Right atrium auricular region (tissue), 2 donors: ENCODE data around the gene CLCF1. TPM values are rescaled to one million over a fixed set of nuclear protein-coding genes. Genes with fewer than 3 reads are reported as not detected.

Experiments used
- DNase-seq: peaks from one replicate; pipeline ENCODE4 v3.0.0-alpha.2; 2019; ENCODE audit warnings: low spot score
- H3K27ac ChIP-seq, 2 donors: fragments of 200-600 bp; sonication (generic); 1 replicate in 1 of 2; 2 replicates in 1 of 2; pipeline ENCODE4 v1.5.1; 2016 to 2019
- H3K27me3 ChIP-seq, 2 donors: fragments of 200-600 bp; sonication (generic); one replicate each; pipeline versions ENCODE4 v1.5.1 to v1.6.0; 2017 to 2019
- H3K36me3 ChIP-seq: fragments of 200-600 bp; sonication (generic); one replicate; pipeline ENCODE4 v1.5.1; 2016
- H3K4me1 ChIP-seq, 2 donors: fragments of 200-600 bp; sonication (generic); one replicate each; pipeline versions ENCODE4 v1.5.1 to v1.6.0; 2017 to 2019
- H3K4me3 ChIP-seq, 2 donors: fragments of 200-600 bp; sonication (generic); 1 replicate in 1 of 2; 2 replicates in 1 of 2; pipeline ENCODE4 v1.5.1; 2017 to 2019; ENCODE audit warnings: mild to moderate bottlenecking in 1 of 2, moderate library complexity in 1 of 2
- H3K9me3 ChIP-seq, 2 donors: fragments of 200-600 bp; sonication (generic); one replicate each; pipeline ENCODE4 v1.5.1; 2019
- CTCF ChIP-seq, 2 donors: fragments of 200-600 bp; sonication (generic); IDR thresholded peaks; one replicate each; pipeline ENCODE4 v1.5.1; 2019; ENCODE audit warnings: antibody characterized with exemption in 2 of 2
- total RNA-seq, 2 donors: library from RNA; depleted of rRNA; stranded (reverse); fragments of >200 nt; gene quantifications; one replicate each; pipeline ENCODE4 v1.1.0, GENCODE V29; 2016

CLCF1 gene
- total RNA-seq, 2 donors from 2014 or later: 2.7 to 18.0 TPM

DNA sequence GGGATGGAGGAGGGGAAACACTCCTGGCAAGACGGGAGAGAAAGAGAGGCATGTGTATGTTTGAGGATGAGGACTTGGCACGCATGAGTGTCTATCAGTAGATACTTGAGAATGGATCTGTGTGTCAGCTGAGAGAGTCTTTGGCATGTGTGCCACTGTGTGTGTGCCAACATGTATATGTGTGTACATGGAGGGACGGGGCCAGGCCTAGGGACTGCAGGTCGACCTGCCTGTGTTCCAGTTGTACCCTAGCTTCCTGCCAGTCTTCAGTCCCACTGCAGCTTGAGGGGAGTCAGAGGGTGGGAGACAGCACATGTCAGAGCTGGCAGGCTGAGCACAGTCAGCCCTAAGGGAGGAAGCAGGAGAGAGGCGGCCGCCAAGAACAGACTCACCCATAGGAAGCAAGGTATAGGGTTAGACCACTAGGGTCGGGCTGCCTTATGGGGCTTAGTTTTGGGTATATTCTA is 5.6 kb downstream of the CLCF1 start:
- Histone ChIP-seq H3K27ac (peak overlapping the region; percentile 57 to 79), H3K27me3 (no peaks in the 10 kb centered on the region), H3K4me1 (peaks cover 0 to 61% of the 10 kb centered on the region in 2 donors), H3K4me3 (no peak overlapping the region), H3K36me3 (peaks cover 9% of the 10 kb centered on the region), H3K9me3 (no peaks in the 10 kb centered on the region)
- DNase-seq: no peak
- no peak for TF ChIP-seq CTCF (IDR thresholded peaks at IDR 0.05)

GRCh38 chr11:67366961-67367760 is 6.2 kb downstream of the CLCF1 start:
- Histone ChIP-seq H3K4me3 (no peak overlapping the region), H3K9me3 (no peaks in the 10 kb centered on the region), H3K27me3 (no peaks in the 10 kb centered on the region), H3K4me1 (peaks cover 0 to 59% of the 10 kb centered on the region in 2 donors), H3K27ac (peak overlapping the region; percentile 57 to 79), H3K36me3 (peaks cover 9% of the 10 kb centered on the region)
- no peak for DNase-seq
- TF ChIP-seq CTCF (IDR thresholded peaks at IDR 0.05): no peak

DNA sequence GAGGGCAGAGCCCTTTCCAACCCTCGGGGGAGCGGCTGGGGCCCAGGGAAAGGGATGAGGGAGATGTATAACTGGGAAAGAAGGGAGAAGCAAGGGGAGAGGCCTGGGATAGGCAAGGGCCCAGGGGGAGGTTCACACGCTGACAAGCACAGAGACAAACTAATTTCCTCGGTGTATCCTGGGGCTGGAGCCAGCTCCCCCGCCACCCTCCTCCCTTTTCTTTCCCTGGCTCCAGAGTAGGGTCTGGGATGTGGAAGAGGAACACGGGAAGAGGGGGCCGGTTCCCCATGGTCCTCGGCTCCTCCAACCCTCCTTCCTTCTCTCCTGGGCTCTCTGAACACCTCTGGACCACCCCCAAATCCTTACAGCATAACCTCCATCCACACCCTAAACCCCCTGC is 6.9 kb downstream of the CLCF1 start:
- no peaks in the 10 kb centered on the region for H3K9me3 ChIP-seq
- H3K4me3 ChIP-seq: no peak overlapping the region
- no peak for DNase-seq
- peaks cover 9% of the 10 kb centered on the region for H3K36me3 ChIP-seq
- H3K4me1 ChIP-seq: peaks cover 0 to 53% of the 10 kb centered on the region in 2 donors
- no peak for TF ChIP-seq CTCF (IDR thresholded peaks at IDR 0.05)
- peak overlapping the region; percentile 57 to 79 for H3K27ac ChIP-seq
- no peaks in the 10 kb centered on the region for H3K27me3 ChIP-seq

DNA sequence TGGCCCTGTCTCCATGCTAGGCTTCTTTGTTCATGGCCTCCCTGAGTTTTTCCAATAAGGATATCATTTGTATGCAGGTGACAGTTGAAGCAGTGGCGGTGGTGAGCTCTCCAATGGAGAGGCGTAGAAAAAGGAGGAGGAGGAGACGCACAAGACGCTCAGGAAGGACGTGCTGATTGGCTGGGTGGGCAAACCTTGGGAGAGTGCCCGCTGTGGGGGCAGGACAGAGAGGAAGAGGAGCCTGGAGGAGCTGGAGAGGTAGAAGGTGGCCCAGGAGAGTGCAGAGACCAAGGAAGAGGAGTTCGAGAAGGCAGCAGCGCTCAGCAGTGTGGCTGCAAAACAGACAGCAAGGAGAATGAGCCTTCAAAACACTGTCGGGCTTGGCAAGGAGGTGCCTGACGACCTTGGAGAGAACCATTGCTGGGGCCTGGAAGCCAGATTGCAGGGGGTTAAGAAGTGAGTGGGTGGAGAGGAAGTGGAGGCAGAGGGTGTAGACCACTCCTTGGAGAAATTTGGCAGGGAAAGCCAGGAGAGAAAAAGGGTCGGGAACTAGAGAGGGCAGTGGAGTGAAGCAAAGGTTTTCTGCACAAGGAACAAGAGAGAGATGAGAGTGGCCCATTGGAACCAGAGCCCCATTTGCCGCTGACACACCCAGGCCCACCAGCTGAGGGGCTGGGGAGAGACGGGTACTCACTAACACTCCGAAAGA is 7.5 kb downstream of the CLCF1 start:
- H3K36me3 ChIP-seq: peaks cover 9% of the 10 kb centered on the region
- TF ChIP-seq CTCF (IDR thresholded peaks at IDR 0.05): no peak
- peak overlapping the region; percentile 57 to 79 for H3K27ac ChIP-seq
- peaks cover 0 to 46% of the 10 kb centered on the region in 2 donors for H3K4me1 ChIP-seq
- DNase-seq: no peak
- H3K4me3 ChIP-seq: no peak overlapping the region
- no peaks in the 10 kb centered on the region for H3K27me3 ChIP-seq
- no peaks in the 10 kb centered on the region for H3K9me3 ChIP-seq

DNA sequence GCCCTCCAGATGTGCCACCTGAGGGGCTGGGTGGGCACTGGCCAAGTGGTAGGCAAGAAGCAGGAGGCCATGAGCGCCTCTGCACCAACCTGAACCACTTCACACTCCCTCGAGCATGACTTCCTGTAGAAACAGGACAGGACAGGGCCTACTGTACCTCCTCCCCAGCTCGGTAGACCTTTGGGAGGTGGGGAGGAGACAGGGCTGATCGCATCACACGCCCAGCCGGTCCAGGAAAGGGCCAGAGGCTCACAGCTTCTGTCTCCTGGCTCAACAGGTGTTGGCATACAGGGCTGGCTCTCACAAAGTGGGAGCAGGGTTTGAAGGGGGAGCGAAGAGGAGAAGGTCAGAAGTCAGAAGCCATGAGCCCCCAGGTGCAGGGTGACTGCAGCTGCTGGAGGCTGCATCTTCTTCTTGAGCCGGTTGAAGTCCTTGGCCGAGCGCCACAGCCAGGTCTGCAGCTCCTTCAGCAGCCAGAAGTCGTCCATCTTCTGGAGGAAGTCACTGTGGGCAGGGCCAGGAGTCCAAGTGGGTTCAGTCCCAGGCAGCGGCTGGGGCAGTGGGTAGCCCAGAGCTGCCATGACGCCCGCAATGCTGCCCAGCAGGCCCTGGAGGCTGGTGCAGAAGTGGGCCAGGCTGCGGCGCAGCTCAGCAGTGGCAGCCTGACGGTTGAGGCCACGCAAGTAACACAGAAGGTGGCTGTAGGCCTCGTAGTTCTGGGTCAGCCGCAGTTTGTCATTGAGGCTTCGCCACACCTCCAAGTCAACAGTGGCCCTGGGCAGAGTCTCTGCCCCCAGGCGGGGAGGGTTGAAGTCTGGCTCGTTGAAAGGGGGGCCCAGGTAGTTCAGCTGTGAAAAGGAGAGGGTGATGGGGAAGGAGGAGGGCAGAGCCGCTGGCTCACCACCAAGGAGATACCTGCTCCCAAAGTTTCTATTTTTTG is 8.3 kb downstream of the CLCF1 start:
- H3K4me3 ChIP-seq: no peak overlapping the region
- no peak overlapping the region for H3K27ac ChIP-seq
- no peak for DNase-seq

More for the DNA sequence above, 8.3 kb downstream of the CLCF1 start:
- Histone ChIP-seq H3K4me1 (peaks cover 0 to 39% of the 10 kb centered on the region in 2 donors), H3K27me3 (no peaks in the 10 kb centered on the region), H3K9me3 (no peaks in the 10 kb centered on the region), H3K36me3 (peaks cover 9% of the 10 kb centered on the region)
- no peak for TF ChIP-seq CTCF (IDR thresholded peaks at IDR 0.05)
